SK-N-SH treated with all-trans-retinoic acid at 6 μM for 48 hours (cell line): ENCODE data around the gene WDR18.

Experiments
- ATAC-seq: fragments of 200-7000 bp; cut with Tn5 transposase; 3 replicates; pipeline ENCODE4 v1.9.1; 2020; ENCODE audit warnings: mild to moderate bottlenecking, moderate library complexity
- ARNTL ChIP-seq: fragments of 450-650 bp; formaldehyde crosslinking; IDR thresholded peaks from 2 replicates; pipeline ENCODE4 v1.5.0; 2020; ENCODE audit warnings: low read depth, mild to moderate bottlenecking, moderate library complexity, borderline replicate concordance
- BACH2 ChIP-seq: fragments of 250-450 bp; sonication (Bioruptor Pico); IDR thresholded peaks from 2 replicates; pipeline ENCODE4 v1.9.0; 2021; ENCODE audit warnings: mild to moderate bottlenecking, borderline replicate concordance
- CREB5 ChIP-seq: fragments of 250-450 bp; sonication (Bioruptor Pico); IDR thresholded peaks from 2 replicates; pipeline ENCODE4 v1.5.1; 2020; ENCODE audit warnings: low read depth, mild to moderate bottlenecking, moderate library complexity
- CSDC2 ChIP-seq: fragments of 250-450 bp; sonication (Bioruptor Pico); IDR thresholded peaks from 2 replicates; pipeline ENCODE4 v1.5.0; 2020; ENCODE audit warnings: mild to moderate bottlenecking, moderate library complexity
- CSRNP3 ChIP-seq: fragments of 250-450 bp; sonication (Bioruptor Pico); IDR thresholded peaks from 2 replicates; pipeline ENCODE4 v1.5.1; 2021; ENCODE audit warnings: mild to moderate bottlenecking, moderate library complexity
- ISL1 ChIP-seq: fragments of 250-450 bp; sonication (Bioruptor Pico); IDR thresholded peaks from 2 replicates; pipeline ENCODE4 v2.1.2; 2022; ENCODE audit warnings: mild to moderate bottlenecking, moderate library complexity
- PATZ1 ChIP-seq: fragments of 250-450 bp; sonication (Bioruptor Pico); IDR thresholded peaks from 2 replicates; pipeline ENCODE4 v1.8.0; 2020; ENCODE audit warnings: mild to moderate bottlenecking, moderate library complexity, borderline replicate concordance
- PPARA ChIP-seq: fragments of 250-450 bp; sonication (Bioruptor Pico); IDR thresholded peaks from 2 replicates; pipeline ENCODE4 v1.5.0; 2020; ENCODE audit warnings: mild to moderate bottlenecking, borderline replicate concordance
- SNAI2 ChIP-seq: fragments of 250-450 bp; sonication (Bioruptor Pico); IDR thresholded peaks from 2 replicates; pipeline ENCODE4 v1.5.0; 2020; ENCODE audit warnings: mild to moderate bottlenecking, moderate library complexity
- TCF4 ChIP-seq: fragments of 250-450 bp; sonication (Bioruptor Pico); IDR thresholded peaks from 2 replicates; pipeline ENCODE4 v1.8.0; 2021; ENCODE audit warnings: mild to moderate bottlenecking, moderate library complexity, borderline replicate concordance
- TOX ChIP-seq: fragments of 250-450 bp; sonication (Bioruptor Pico); IDR thresholded peaks from 2 replicates; pipeline ENCODE4 v1.8.0; 2021; ENCODE audit warnings: mild to moderate bottlenecking, moderate library complexity, borderline replicate concordance
- ZC3H10 ChIP-seq: fragments of 250-450 bp; sonication (Bioruptor Pico); IDR thresholded peaks from 2 replicates; pipeline ENCODE4 v1.5.1; 2021; ENCODE audit warnings: mild to moderate bottlenecking, moderate library complexity
- ZFP3 ChIP-seq: fragments of 250-450 bp; sonication (Bioruptor Pico); IDR thresholded peaks from 2 replicates; pipeline ENCODE4 v1.5.0; 2020; ENCODE audit warnings: mild to moderate bottlenecking, moderate library complexity
- ZFP30 ChIP-seq: fragments of 450-650 bp; formaldehyde crosslinking; IDR thresholded peaks from 2 replicates; pipeline ENCODE4 v1.5.0; 2022; ENCODE audit warnings: mild to moderate bottlenecking, moderate library complexity
- ZNF565 ChIP-seq: fragments of 450-650 bp; formaldehyde crosslinking; conservative IDR thresholded peaks from 2 replicates; pipeline ENCODE4 v1.5.0; 2020; ENCODE audit warnings: low read depth, mild to moderate bottlenecking, moderate library complexity
- ZNF70 ChIP-seq: fragments of 450-650 bp; formaldehyde crosslinking; IDR thresholded peaks from 2 replicates; pipeline ENCODE4 v1.5.0; 2020; ENCODE audit warnings: mild to moderate bottlenecking, moderate library complexity
- ZNF8 ChIP-seq: fragments of 450-650 bp; formaldehyde crosslinking; IDR thresholded peaks from 2 replicates; pipeline ENCODE4 v1.5.0; 2020; ENCODE audit warnings: mild to moderate bottlenecking, moderate library complexity
- TF ChIP-seq, protein P1 (sequence below): fragments of 250-450 bp; sonication (Bioruptor Pico); IDR thresholded peaks from 2 replicates; pipeline ENCODE4 v1.5.0; 2020; ENCODE audit warnings: mild to moderate bottlenecking, moderate library complexity
- TF ChIP-seq, protein P2 (sequence below): fragments of 250-450 bp; sonication (Bioruptor Pico); IDR thresholded peaks from 2 replicates; pipeline ENCODE4 v1.8.0; 2021; ENCODE audit warnings: low read depth, mild to moderate bottlenecking, moderate library complexity, borderline replicate concordance

WDR18 gene

DNA sequence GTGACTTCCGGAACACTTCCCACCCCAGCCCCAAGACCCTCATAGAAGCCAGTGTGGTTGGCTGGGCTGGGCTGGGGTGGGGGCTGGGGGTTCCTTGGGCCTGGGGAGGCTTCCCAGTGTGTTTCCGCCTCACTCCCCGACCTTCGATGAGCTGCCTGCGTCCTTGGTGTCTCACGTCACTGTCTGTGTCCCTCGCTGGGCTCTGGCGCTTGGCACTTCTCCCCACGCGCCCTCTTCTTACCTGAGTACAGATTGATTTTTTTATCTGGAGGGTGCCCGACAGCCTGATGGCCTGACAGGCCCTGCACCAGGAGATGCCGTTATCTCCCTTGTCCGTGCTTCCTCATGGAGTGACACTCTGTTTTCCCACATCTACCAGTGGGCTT lies 8.5 kb downstream of the WDR18 start:
- TF ChIP-seq PPARA = no peak
- TF ChIP-seq, protein P1, sequence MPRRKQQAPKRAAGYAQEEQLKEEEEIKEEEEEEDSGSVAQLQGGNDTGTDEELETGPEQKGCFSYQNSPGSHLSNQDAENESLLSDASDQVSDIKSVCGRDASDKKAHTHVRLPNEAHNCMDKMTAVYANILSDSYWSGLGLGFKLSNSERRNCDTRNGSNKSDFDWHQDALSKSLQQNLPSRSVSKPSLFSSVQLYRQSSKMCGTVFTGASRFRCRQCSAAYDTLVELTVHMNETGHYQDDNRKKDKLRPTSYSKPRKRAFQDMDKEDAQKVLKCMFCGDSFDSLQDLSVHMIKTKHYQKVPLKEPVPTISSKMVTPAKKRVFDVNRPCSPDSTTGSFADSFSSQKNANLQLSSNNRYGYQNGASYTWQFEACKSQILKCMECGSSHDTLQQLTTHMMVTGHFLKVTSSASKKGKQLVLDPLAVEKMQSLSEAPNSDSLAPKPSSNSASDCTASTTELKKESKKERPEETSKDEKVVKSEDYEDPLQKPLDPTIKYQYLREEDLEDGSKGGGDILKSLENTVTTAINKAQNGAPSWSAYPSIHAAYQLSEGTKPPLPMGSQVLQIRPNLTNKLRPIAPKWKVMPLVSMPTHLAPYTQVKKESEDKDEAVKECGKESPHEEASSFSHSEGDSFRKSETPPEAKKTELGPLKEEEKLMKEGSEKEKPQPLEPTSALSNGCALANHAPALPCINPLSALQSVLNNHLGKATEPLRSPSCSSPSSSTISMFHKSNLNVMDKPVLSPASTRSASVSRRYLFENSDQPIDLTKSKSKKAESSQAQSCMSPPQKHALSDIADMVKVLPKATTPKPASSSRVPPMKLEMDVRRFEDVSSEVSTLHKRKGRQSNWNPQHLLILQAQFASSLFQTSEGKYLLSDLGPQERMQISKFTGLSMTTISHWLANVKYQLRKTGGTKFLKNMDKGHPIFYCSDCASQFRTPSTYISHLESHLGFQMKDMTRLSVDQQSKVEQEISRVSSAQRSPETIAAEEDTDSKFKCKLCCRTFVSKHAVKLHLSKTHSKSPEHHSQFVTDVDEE (CRISPR knock-in tag) = no peak
- no peak for TF ChIP-seq BACH2 (CRISPR knock-in tag)
- no peak for TF ChIP-seq ZNF70 (CRISPR knock-in tag)
- TF ChIP-seq TOX (CRISPR knock-in tag) = no peak
- no peak for TF ChIP-seq ARNTL (CRISPR knock-in tag)
- no peak for TF ChIP-seq ZFP3 (CRISPR knock-in tag)
- no peak for TF ChIP-seq ZNF565
- no peak for TF ChIP-seq CSRNP3 (CRISPR knock-in tag)
- no peak for TF ChIP-seq TCF4 (CRISPR knock-in tag)
- TF ChIP-seq CSDC2 (CRISPR knock-in tag) = no peak
- TF ChIP-seq ZC3H10 (CRISPR knock-in tag) = no peak
- no peak for TF ChIP-seq SNAI2 (CRISPR knock-in tag)
- TF ChIP-seq PATZ1 (CRISPR knock-in tag) = no peak
- no peak for TF ChIP-seq CREB5 (CRISPR knock-in tag)
- TF ChIP-seq, protein P2, sequence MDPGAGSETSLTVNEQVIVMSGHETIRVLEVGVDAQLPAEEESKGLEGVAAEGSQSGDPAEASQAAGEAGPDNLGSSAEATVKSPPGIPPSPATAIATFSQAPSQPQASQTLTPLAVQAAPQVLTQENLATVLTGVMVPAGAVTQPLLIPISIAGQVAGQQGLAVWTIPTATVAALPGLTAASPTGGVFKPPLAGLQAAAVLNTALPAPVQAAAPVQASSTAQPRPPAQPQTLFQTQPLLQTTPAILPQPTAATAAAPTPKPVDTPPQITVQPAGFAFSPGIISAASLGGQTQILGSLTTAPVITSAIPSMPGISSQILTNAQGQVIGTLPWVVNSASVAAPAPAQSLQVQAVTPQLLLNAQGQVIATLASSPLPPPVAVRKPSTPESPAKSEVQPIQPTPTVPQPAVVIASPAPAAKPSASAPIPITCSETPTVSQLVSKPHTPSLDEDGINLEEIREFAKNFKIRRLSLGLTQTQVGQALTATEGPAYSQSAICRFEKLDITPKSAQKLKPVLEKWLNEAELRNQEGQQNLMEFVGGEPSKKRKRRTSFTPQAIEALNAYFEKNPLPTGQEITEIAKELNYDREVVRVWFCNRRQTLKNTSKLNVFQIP (CRISPR knock-in tag) = no peak
- TF ChIP-seq ISL1 (CRISPR knock-in tag) = no peak
- TF ChIP-seq ZNF8 = no peak
- ATAC-seq = no peak

DNA sequence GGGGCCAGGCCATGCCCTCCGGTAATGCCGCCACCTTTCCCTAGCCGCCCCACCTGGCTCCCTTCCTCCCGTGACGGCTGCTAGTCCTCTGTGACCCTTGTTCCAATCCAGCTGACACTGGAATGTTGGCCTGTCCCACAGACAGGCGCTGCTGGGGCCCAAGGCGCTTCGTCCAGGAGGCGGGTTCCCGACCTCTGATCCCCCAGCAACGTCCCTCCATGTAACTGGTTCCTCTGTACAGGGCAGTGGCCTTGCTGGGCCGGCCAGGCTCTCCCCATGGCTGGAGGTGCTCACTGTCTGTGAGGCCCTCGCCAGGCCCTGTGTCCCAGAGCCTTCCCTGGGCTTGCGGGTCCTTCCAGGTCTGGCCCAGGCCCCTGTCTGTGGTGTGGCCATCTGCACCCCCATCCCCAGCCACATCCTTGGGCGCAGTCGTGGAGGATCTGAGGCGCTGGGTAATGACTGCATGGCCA lies 9.3 kb downstream of the WDR18 start:
- no peak for ATAC-seq
- TF ChIP-seq, protein P2 (CRISPR knock-in tag) = no peak
- no peak for TF ChIP-seq ARNTL (CRISPR knock-in tag)
- TF ChIP-seq, protein P1 (CRISPR knock-in tag) = no peak
- no peak for TF ChIP-seq CREB5 (CRISPR knock-in tag)
- no peak for TF ChIP-seq ZFP30 (CRISPR knock-in tag)
- no peak for TF ChIP-seq ZNF70 (CRISPR knock-in tag)
- TF ChIP-seq ZNF8 = no peak
- TF ChIP-seq CSRNP3 (CRISPR knock-in tag) = no peak
- TF ChIP-seq TOX (CRISPR knock-in tag) = no peak
